ENCODE data around the gene CACHD1.
"Not testable (repeated sequence)": the region's sequence is repeated elsewhere in the genome, so short reads cannot be mapped to it uniquely, and the experiment has no call there.

The CACHD1 gene

GRCh38 chr1:64599242-64599641 is 129.3 kb downstream of the CACHD1 start:
- no peak overlapping the region for H3K9ac ChIP-seq (ENCODE audit: low read length)
- H3K9me3 ChIP-seq (ENCODE audit: control insufficient read depth, low read length), result no peaks in the 10 kb centered on the region
- no peaks in the 10 kb centered on the region for H3K4me1 ChIP-seq (ENCODE audit: control insufficient read depth, insufficient read depth, low read length)
- H3K4me3 ChIP-seq (ENCODE audit: low read length), result no peak overlapping the region
- no peak for DNase-seq (ENCODE audit: low read depth)
- no peaks in the 10 kb centered on the region for H3K36me3 ChIP-seq (ENCODE audit: control insufficient read depth, insufficient read depth, low read length, severe bottlenecking)
- no peaks in the 10 kb centered on the region for H3K27me3 ChIP-seq (replicated peaks; ENCODE audit: control insufficient read depth, insufficient read depth, low read length)

- no peaks in the 10 kb centered on the region for H3K4me1 ChIP-seq (ENCODE audit: control insufficient read depth, insufficient read depth, low read length)
- H3K4me3 ChIP-seq (ENCODE audit: low read length), result no peak overlapping the region
- no peaks in the 10 kb centered on the region for H3K9me3 ChIP-seq (ENCODE audit: control insufficient read depth, low read length)
- no peak overlapping the region for H3K9ac ChIP-seq (ENCODE audit: low read length)
- no peak for DNase-seq (ENCODE audit: low read depth)
- no peaks in the 10 kb centered on the region for H3K27me3 ChIP-seq (replicated peaks; ENCODE audit: control insufficient read depth, insufficient read depth, low read length)
- no peaks in the 10 kb centered on the region for H3K36me3 ChIP-seq (ENCODE audit: control insufficient read depth, insufficient read depth, low read length, severe bottlenecking)
These were observed 131.3 kb downstream of the CACHD1 start for GRCh38 chr1:64601207-64601606.

GRCh38 chr1:64608005-64608650 is 138.2 kb downstream of the CACHD1 start:
- H3K4me3 ChIP-seq (ENCODE audit: low read length), result no peak overlapping the region
- H3K27me3 ChIP-seq (replicated peaks; ENCODE audit: control insufficient read depth, insufficient read depth, low read length), result no peaks in the 10 kb centered on the region
- no peaks in the 10 kb centered on the region for H3K36me3 ChIP-seq (ENCODE audit: control insufficient read depth, insufficient read depth, low read length, severe bottlenecking)
- peak; percentile 78 for DNase-seq (ENCODE audit: low read depth)
- H3K9ac ChIP-seq (ENCODE audit: low read length), result no peak overlapping the region
- no peaks in the 10 kb centered on the region for H3K9me3 ChIP-seq (ENCODE audit: control insufficient read depth, low read length)
- H3K4me1 ChIP-seq (ENCODE audit: control insufficient read depth, insufficient read depth, low read length), result peaks cover 14% of the 10 kb centered on the region

- Histone ChIP-seq H3K36me3 (ENCODE audit: control insufficient read depth, insufficient read depth, low read length, severe bottlenecking) (no peaks in the 10 kb centered on the region), H3K27me3 (replicated peaks; ENCODE audit: control insufficient read depth, insufficient read depth, low read length) (no peaks in the 10 kb centered on the region), H3K9me3 (ENCODE audit: control insufficient read depth, low read length) (no peaks in the 10 kb centered on the region), H3K4me1 (ENCODE audit: control insufficient read depth, insufficient read depth, low read length) (peaks cover 14% of the 10 kb centered on the region), H3K4me3 (ENCODE audit: low read length) (no peak overlapping the region), H3K9ac (ENCODE audit: low read length) (no peak overlapping the region)
- no peak for DNase-seq (ENCODE audit: low read depth)
These were observed 138.7 kb downstream of the CACHD1 start for GRCh38 chr1:64608651-64609048.

- not testable (repeated sequence) for DNase-seq (ENCODE audit: low read depth); H3K36me3 ChIP-seq (ENCODE audit: control insufficient read depth, insufficient read depth, low read length, severe bottlenecking); H3K27me3 ChIP-seq (replicated peaks; ENCODE audit: control insufficient read depth, insufficient read depth, low read length); H3K4me3 ChIP-seq (ENCODE audit: low read length); H3K9me3 ChIP-seq (ENCODE audit: control insufficient read depth, low read length); H3K9ac ChIP-seq (ENCODE audit: low read length)
- peaks cover 14% of the 10 kb centered on the region for H3K4me1 ChIP-seq (ENCODE audit: control insufficient read depth, insufficient read depth, low read length)
These were observed 141.0 kb downstream of the CACHD1 start for GRCh38 chr1:64610950-64611349.

- H3K27me3 ChIP-seq (replicated peaks; ENCODE audit: control insufficient read depth, insufficient read depth, low read length), result no peaks in the 10 kb centered on the region
- no peak overlapping the region for H3K4me3 ChIP-seq (ENCODE audit: low read length)
- H3K9ac ChIP-seq (ENCODE audit: low read length), result no peak overlapping the region
- no peaks in the 10 kb centered on the region for H3K4me1 ChIP-seq (ENCODE audit: control insufficient read depth, insufficient read depth, low read length)
- H3K9me3 ChIP-seq (ENCODE audit: control insufficient read depth, low read length), result no peaks in the 10 kb centered on the region
- no peaks in the 10 kb centered on the region for H3K36me3 ChIP-seq (ENCODE audit: control insufficient read depth, insufficient read depth, low read length, severe bottlenecking)
- DNase-seq (ENCODE audit: low read depth), result no peak
These were observed 146.1 kb downstream of the CACHD1 start for GRCh38 chr1:64616039-64616438.

- Histone ChIP-seq H3K4me1 (ENCODE audit: control insufficient read depth, insufficient read depth, low read length) (peaks cover 8% of the 10 kb centered on the region), H3K9me3 (ENCODE audit: control insufficient read depth, low read length) (no peaks in the 10 kb centered on the region), H3K4me3 (ENCODE audit: low read length) (no peak overlapping the region), H3K27me3 (replicated peaks; ENCODE audit: control insufficient read depth, insufficient read depth, low read length) (no peaks in the 10 kb centered on the region), H3K9ac (ENCODE audit: low read length) (no peak overlapping the region), H3K36me3 (ENCODE audit: control insufficient read depth, insufficient read depth, low read length, severe bottlenecking) (no peaks in the 10 kb centered on the region)
- peak; percentile 3 for DNase-seq (ENCODE audit: low read depth)
These were observed 153.8 kb downstream of the CACHD1 start for GRCh38 chr1:64623750-64624191.

- DNase-seq (ENCODE audit: low read depth), result peak; percentile 33
- no peaks in the 10 kb centered on the region for H3K36me3 ChIP-seq (ENCODE audit: control insufficient read depth, insufficient read depth, low read length, severe bottlenecking)
- H3K9me3 ChIP-seq (ENCODE audit: control insufficient read depth, low read length), result no peaks in the 10 kb centered on the region
- peaks cover 8% of the 10 kb centered on the region for H3K4me1 ChIP-seq (ENCODE audit: control insufficient read depth, insufficient read depth, low read length)
- H3K27me3 ChIP-seq (replicated peaks; ENCODE audit: control insufficient read depth, insufficient read depth, low read length), result no peaks in the 10 kb centered on the region
- no peak overlapping the region for H3K4me3 ChIP-seq (ENCODE audit: low read length)
- no peak overlapping the region for H3K9ac ChIP-seq (ENCODE audit: low read length)
These were observed 154.3 kb downstream of the CACHD1 start for GRCh38 chr1:64624218-64624713.

- no peak overlapping the region for H3K9ac ChIP-seq (ENCODE audit: low read length)
- H3K4me3 ChIP-seq (ENCODE audit: low read length), result no peak overlapping the region
- H3K9me3 ChIP-seq (ENCODE audit: control insufficient read depth, low read length), result no peaks in the 10 kb centered on the region
- DNase-seq (ENCODE audit: low read depth), result peak; percentile 22
- peaks cover 8% of the 10 kb centered on the region for H3K4me1 ChIP-seq (ENCODE audit: control insufficient read depth, insufficient read depth, low read length)
- no peaks in the 10 kb centered on the region for H3K36me3 ChIP-seq (ENCODE audit: control insufficient read depth, insufficient read depth, low read length, severe bottlenecking)
- H3K27me3 ChIP-seq (replicated peaks; ENCODE audit: control insufficient read depth, insufficient read depth, low read length), result no peaks in the 10 kb centered on the region
These were observed 154.9 kb downstream of the CACHD1 start for GRCh38 chr1:64624808-64625207.

GRCh38 chr1:64630611-64631010 is 160.7 kb downstream of the CACHD1 start:
- Histone ChIP-seq H3K36me3 (ENCODE audit: control insufficient read depth, insufficient read depth, low read length, severe bottlenecking) (peaks cover 5% of the 10 kb centered on the region), H3K9ac (ENCODE audit: low read length) (no peak overlapping the region), H3K4me3 (ENCODE audit: low read length) (no peak overlapping the region), H3K4me1 (ENCODE audit: control insufficient read depth, insufficient read depth, low read length) (peaks cover 10% of the 10 kb centered on the region), H3K27me3 (replicated peaks; ENCODE audit: control insufficient read depth, insufficient read depth, low read length) (no peaks in the 10 kb centered on the region), H3K9me3 (ENCODE audit: control insufficient read depth, low read length) (no peaks in the 10 kb centered on the region)
- no peak for DNase-seq (ENCODE audit: low read depth)

- peaks cover 5% of the 10 kb centered on the region for H3K36me3 ChIP-seq (ENCODE audit: control insufficient read depth, insufficient read depth, low read length, severe bottlenecking)
- H3K4me3 ChIP-seq (ENCODE audit: low read length), result no peak overlapping the region
- no peaks in the 10 kb centered on the region for H3K27me3 ChIP-seq (replicated peaks; ENCODE audit: control insufficient read depth, insufficient read depth, low read length)
- H3K9ac ChIP-seq (ENCODE audit: low read length), result no peak overlapping the region
- H3K4me1 ChIP-seq (ENCODE audit: control insufficient read depth, insufficient read depth, low read length), result peaks cover 10% of the 10 kb centered on the region
- no peak for DNase-seq (ENCODE audit: low read depth)
- H3K9me3 ChIP-seq (ENCODE audit: control insufficient read depth, low read length), result no peaks in the 10 kb centered on the region
These were observed 161.6 kb downstream of the CACHD1 start for GRCh38 chr1:64631346-64632034.

Measured in adipocyte (in vitro differentiated cells).